H1 (cell line): ENCODE measurements around the gene PFDN4. TPM values are rescaled to one million over a fixed set of nuclear protein-coding genes. Genes with fewer than 3 reads are reported as not detected.

Experiments
- CHD1 ChIP-seq: IDR thresholded peaks from 2 replicates; pipeline ENCODE4 v1.6.1; 2012; ENCODE audit warnings: low read depth, low read length, improper control_type of control experiment
- RAD21 ChIP-seq, 2 experiments: IDR thresholded peaks in 1 of 2; conservative IDR thresholded peaks in 1 of 2; 2 replicates each; pipeline ENCODE4 v1.6.1; 2011; ENCODE audit warnings: low read depth in 2 of 2, low read length in 2 of 2, improper control_type of control experiment in 1 of 2, inconsistent platforms in 1 of 2, mild to moderate bottlenecking in 1 of 2, moderate library complexity in 1 of 2
- RFX5 ChIP-seq: IDR thresholded peaks from 2 replicates; pipeline ENCODE4 v1.6.1; 2011; ENCODE audit warnings: low read depth, low read length, improper control_type of control experiment, borderline replicate concordance
- SUZ12 ChIP-seq: fragments of 200-600 bp; sonication (generic); IDR thresholded peaks from 2 replicates; pipeline ENCODE4 v1.6.1; 2012; ENCODE audit warnings: mild to moderate bottlenecking, inconsistent platforms, low read length, moderate library complexity, mixed read lengths
- TCF12 ChIP-seq: IDR thresholded peaks from 2 replicates; pipeline ENCODE4 v1.6.1; 2011; ENCODE audit warnings: low read depth, mild to moderate bottlenecking, low read length
- polyA plus RNA-seq, 7 experiments: library from polyadenylated mRNA; depleted of rRNA in 3 of 7; stranded (reverse) in 5 of 7; unstranded in 2 of 7; fragments of >200 nt in 5 of 7; fragments of 200-250 nt in 2 of 7; gene quantifications; 1 replicate in 5 of 7; 2 replicates in 1 of 7; 4 replicates in 1 of 7; pipeline versions ENCODE4 v1.2.1 to v1.2.3, GENCODE V29; 2011 to 2013; ENCODE audit warnings: missing spikeins in 2 of 7, mixed read lengths in 2 of 7
- total RNA-seq: library from RNA; stranded (reverse); fragmentation: NEBNext Ultra II Directional; extraction: Animal tissue kit (Norgen Biotek cat#: 25700); gene quantifications from 2 replicates; pipeline ENCODE4 v1.2.1, GENCODE V29; 2021

The PFDN4 gene
- total and polyA plus RNA-seq, 2 of the 8 experiments (the other 6 are each of a cell fraction or from before 2014, with no cell fraction given), result 41.9 to 96.8 TPM

DNA sequence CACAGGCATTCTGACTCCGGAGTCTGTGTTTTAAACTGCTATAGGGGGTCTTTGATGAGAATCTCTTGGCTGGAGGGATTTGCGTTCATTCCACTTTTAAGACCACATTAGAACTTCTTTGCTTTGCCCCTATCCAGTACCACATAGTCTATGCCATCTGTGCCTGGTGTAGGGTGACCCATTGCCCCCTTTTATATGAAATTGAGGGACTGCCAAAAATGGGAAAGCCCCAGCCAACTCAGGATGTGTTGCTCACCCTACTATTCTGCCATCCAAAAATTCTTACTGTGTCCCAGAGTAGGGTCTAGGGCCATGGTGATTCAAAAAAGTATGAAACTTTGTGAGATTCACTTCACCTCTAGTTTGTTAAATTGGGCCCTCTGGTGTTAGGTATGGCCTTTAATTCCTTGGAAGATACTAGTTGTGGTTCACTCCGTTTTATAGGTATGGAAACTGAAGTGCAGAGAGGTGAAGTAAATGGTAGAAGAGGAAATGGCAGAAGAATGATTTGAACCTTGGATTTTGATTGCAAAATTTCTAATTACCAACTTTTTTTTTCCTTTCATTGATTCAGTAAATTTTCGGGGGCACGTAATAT lies 1.4 kb downstream of the PFDN4 start (continued):
- TF ChIP-seq SUZ12 (no peak), TCF12 (no peak), RFX5 (no peak), RAD21 (IDR thresholded peaks at IDR 0.05 in 1 of 2, conservative IDR thresholded peaks at IDR 0.05 in 1 of 2; ENCODE audit: low read depth in 2 of 2, low read length in 2 of 2) (no peak), CHD1 (no peak)
